Muscle of arm (tissue), 12 donors: Measurements from ENCODE around the gene RBM47. TPM values are rescaled to one million over a fixed set of nuclear protein-coding genes. Genes with fewer than 3 reads are reported as not detected.

Experiments
- DNase-seq: peaks from one replicate; pipeline ENCODE4 v3.0.0-alpha.2; 2013
- polyA plus RNA-seq, 12 donors: library from polyadenylated mRNA; unstranded; fragments of 120-200 nt; gene quantifications; one replicate each; pipeline ENCODE4 v1.2.1, GENCODE V29; 2013; ENCODE audit not compliant: insufficient read length in 12 of 12

The RBM47 gene
- polyA plus RNA-seq, 12 donors: 0.93 to 20.1 (median 1.8) TPM; not detected in 1

DNA sequence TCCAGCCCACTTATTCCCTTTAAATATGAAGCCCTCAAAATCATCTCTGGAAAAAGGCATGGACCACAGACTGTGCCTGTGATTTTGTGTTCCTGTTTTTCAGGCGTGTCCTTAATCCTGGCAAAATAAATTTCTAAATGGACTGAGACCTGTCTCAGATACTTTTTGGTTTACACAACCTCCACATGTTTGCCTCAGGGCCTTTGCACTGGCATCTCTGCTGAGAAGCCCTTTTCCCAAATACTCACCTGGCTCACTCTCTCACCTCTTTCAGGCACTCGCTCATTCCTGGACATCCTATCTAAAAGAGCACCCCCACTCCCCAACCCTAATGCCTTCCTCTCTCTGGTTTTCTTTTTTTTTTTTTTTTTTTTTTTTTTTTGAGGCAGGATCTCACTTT, 254.0 kb downstream of the RBM47 start:
- no peak for DNase-seq

DNA sequence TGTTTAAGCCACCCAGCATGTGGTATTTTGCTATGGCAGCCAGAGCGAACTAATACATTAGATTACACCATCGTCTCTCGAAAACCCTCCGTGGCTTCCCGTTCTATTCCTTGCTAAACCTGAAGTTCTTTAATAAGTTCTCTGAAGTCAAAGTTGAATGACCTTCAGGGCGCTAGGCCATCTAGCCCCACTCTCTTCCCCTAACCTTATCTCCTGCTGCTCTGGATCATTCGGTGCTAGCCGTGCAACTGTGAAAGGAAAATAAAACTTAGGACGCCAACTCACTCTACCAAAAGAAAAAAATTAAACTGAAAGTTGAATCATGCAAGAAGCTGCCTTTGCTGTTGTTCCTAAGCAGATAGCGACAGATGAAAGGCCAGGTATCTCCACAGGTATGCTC, 254.6 kb downstream of the RBM47 start:
- no peak for DNase-seq

GRCh38 chr4:40373636-40374035, 256.0 kb downstream of the RBM47 start:
- DNase-seq: no peak

Other genes starting within 250 kb of the RBM47 start
- 1 to 10 TPM in 6 of 12 donors, under 1 TPM in 4, not detected in 2; 0.54 to 4.4 (median 1.2) TPM for gene NSUN7, start 120.1 kb upstream of the RBM47 start, polyA plus RNA-seq